Loucy (cell line): ENCODE data around the gene MAP2.

Source experiments
- CTCF ChIP-seq: fragments of 200-600 bp; sonication (generic); conservative IDR thresholded peaks from 2 replicates; pipeline ENCODE4 v1.5.1; 2014; ENCODE audit warnings: mild to moderate bottlenecking, antibody characterized with exemption, low read length
- EZH2phosphoT487 ChIP-seq: fragments of 200-600 bp; IDR thresholded peaks from 2 replicates; pipeline ENCODE4 v1.6.1; 2018; ENCODE audit warnings: antibody characterized with exemption, mild to moderate bottlenecking, moderate library complexity, borderline replicate concordance

GRCh38 chr2:209472112-209472832 lies 48.4 kb downstream of the MAP2 start:
- TF ChIP-seq CTCF (no peak), EZH2phosphoT487 (no peak)
